SK-N-SH (cell line): ENCODE measurements around the gene PPP1R36. TPM values are rescaled to one million over a fixed set of nuclear protein-coding genes. Genes with fewer than 3 reads are reported as not detected.
A peak's percentile ranks its signal among the peaks of the same experiment; 100 is the strongest.
"Not testable (repeated sequence)": the region's sequence is repeated elsewhere in the genome, so short reads cannot be mapped to it uniquely, and the experiment has no call there.

ENCODE experiments used
- CTCF ChIA-PET: fragments of 300-600, 350-600 bp; formaldehyde crosslinking; extraction: SDS; loops from one replicate; lab custom pipeline; 2021; lab: Yijun Ruan, JAX
- POLR2A ChIA-PET: fragments of 350-600 bp; sonication (Branson Sonifier 250); formaldehyde crosslinking; extraction: SDS; loops from one replicate; lab custom pipeline; 2020; ENCODE audit warnings: antibody characterized with exemption, inconsistent platforms; lab: Yijun Ruan, JAX
- DNase-seq: peaks from one replicate; pipeline ENCODE4 v3.0.0; 2012
- H2AFZ ChIP-seq: fragments of 200-600 bp; sonication (generic); 2 replicates; pipeline ENCODE4 v1.8.1; 2016; ENCODE audit warnings: antibody characterized with exemption, mild to moderate bottlenecking, low read depth
- H3F3A ChIP-seq: fragments of 200-600 bp; sonication (generic); replicated peaks from 2 replicates; pipeline ENCODE3; 2016; ENCODE audit warnings: antibody characterized with exemption, mild to moderate bottlenecking; ENCODE audit not compliant: insufficient read depth
- H3K27ac ChIP-seq, 2 experiments: fragments of 200-500 bp in 1 of 2; fragments of 200-600 bp in 1 of 2; sonication (Bioruptor generic) in 1 of 2; sonication (generic), shearing (Covaris generic) in 1 of 2; 2 replicates each; pipeline versions ENCODE4 v1.5.1 to v1.6.1; 2014 to 2016; ENCODE audit warnings: low read depth in 2 of 2, inconsistent platforms in 1 of 2, low read length in 1 of 2, mild to moderate bottlenecking in 1 of 2, mixed read lengths in 1 of 2
- H3K27me3 ChIP-seq: fragments of 200-600 bp; sonication (generic), shearing (Covaris generic); 2 replicates; pipeline ENCODE4 v1.6.1; 2016; ENCODE audit warnings: mixed run types; ENCODE audit not compliant: insufficient read depth
- H3K36me3 ChIP-seq, 2 experiments: fragments of 200-500 bp in 1 of 2; fragments of 200-600 bp in 1 of 2; sonication (Bioruptor generic) in 1 of 2; sonication (generic) in 1 of 2; replicated peaks in 1 of 2; 2 replicates each; pipeline versions ENCODE3 to v1.5.1; 2014 to 2016; ENCODE audit warnings: low read length in 1 of 2, mild to moderate bottlenecking in 1 of 2; ENCODE audit not compliant: insufficient read depth in 2 of 2, control insufficient read depth in 1 of 2
- H3K4me1 ChIP-seq, 2 experiments: fragments of 200-500 bp in 1 of 2; fragments of 200-600 bp in 1 of 2; sonication (Bioruptor generic) in 1 of 2; sonication (generic), shearing (Covaris generic) in 1 of 2; 2 replicates each; pipeline versions ENCODE4 v1.5.1 to v1.6.1; 2014 to 2016; ENCODE audit warnings: low read depth in 1 of 2, low read length in 1 of 2, mixed run types in 1 of 2; ENCODE audit not compliant: insufficient read depth in 2 of 2, control insufficient read depth in 1 of 2
- H3K4me2 ChIP-seq: fragments of 200-600 bp; sonication (generic), shearing (Covaris generic); 2 replicates; pipeline ENCODE4 v1.6.1; 2017; ENCODE audit warnings: mixed run types
- H3K4me3 ChIP-seq, 2 experiments: fragments of 200-500 bp in 1 of 2; fragments of 200-600 bp in 1 of 2; sonication (Bioruptor generic) in 1 of 2; sonication (generic), shearing (Covaris generic) in 1 of 2; 2 replicates each; pipeline versions ENCODE4 v1.5.1 to v1.8.1; 2014 to 2016; ENCODE audit warnings: low read depth in 2 of 2, inconsistent platforms in 1 of 2, low read length in 1 of 2, mild to moderate bottlenecking in 1 of 2, mixed read lengths in 1 of 2, moderate library complexity in 1 of 2
- H3K79me2 ChIP-seq: fragments of 200-600 bp; sonication (generic); 2 replicates; pipeline ENCODE4 v1.8.1; 2017; ENCODE audit warnings: mild to moderate bottlenecking; ENCODE audit not compliant: insufficient read depth
- H3K9ac ChIP-seq: fragments of 200-600 bp; sonication (generic); 2 replicates; pipeline ENCODE4 v1.6.1; 2017; ENCODE audit warnings: mixed run types
- H3K9me2 ChIP-seq: fragments of 200-600 bp; sonication (generic); 2 replicates; pipeline ENCODE4 v1.6.1; 2017; ENCODE audit warnings: mixed run types
- H3K9me3 ChIP-seq: fragments of 200-600 bp; sonication (generic); 2 replicates; pipeline ENCODE4 v1.6.1; 2017; ENCODE audit warnings: mixed run types, mild to moderate bottlenecking, moderate library complexity
- H4K20me1 ChIP-seq: fragments of 200-600 bp; sonication (generic); 2 replicates; pipeline ENCODE4 v1.6.1; 2017; ENCODE audit warnings: mild to moderate bottlenecking, mixed run types; ENCODE audit not compliant: insufficient read depth
- CHD2 ChIP-seq: fragments of 150-350 bp; IDR thresholded peaks from 2 replicates; pipeline ENCODE4 v1.6.1; 2018; ENCODE audit warnings: low read length; ENCODE audit not compliant: partially characterized antibody
- ELF1 ChIP-seq: IDR thresholded peaks from 2 replicates; pipeline ENCODE4 v1.4.0; 2012
- EP300 ChIP-seq, 2 experiments: IDR thresholded peaks; 2 replicates each; pipeline versions ENCODE4 v1.4.0 to v1.6.1; 2012; ENCODE audit warnings: borderline replicate concordance in 1 of 2, low read depth in 1 of 2, low read length in 1 of 2
- FOSL2 ChIP-seq: IDR thresholded peaks from 2 replicates; pipeline ENCODE4 v1.4.0; 2012; ENCODE audit warnings: low read depth, mild to moderate bottlenecking, moderate library complexity, borderline replicate concordance
- GATA2 ChIP-seq: sonication (generic); formaldehyde crosslinking; IDR thresholded peaks from 2 replicates; pipeline ENCODE4 v1.5.0; 2020; ENCODE audit warnings: mild to moderate bottlenecking, missing genetic modification reagents
- JUND ChIP-seq: IDR thresholded peaks from 2 replicates; pipeline ENCODE4 v1.4.0; 2012
- MEF2A ChIP-seq: IDR thresholded peaks from 2 replicates; pipeline ENCODE4 v1.4.0; 2012; ENCODE audit warnings: low read depth, borderline replicate concordance
- RXRA ChIP-seq: IDR thresholded peaks from 2 replicates; pipeline ENCODE4 v1.4.0; 2012; ENCODE audit warnings: low read depth, mild to moderate bottlenecking, borderline replicate concordance
- TEAD4 ChIP-seq: IDR thresholded peaks from 2 replicates; pipeline ENCODE4 v1.4.0; 2012; ENCODE audit warnings: mild to moderate bottlenecking, borderline replicate concordance; ENCODE audit not compliant: insufficient read depth
- WGBS: methylation state at CpG from one replicate; pipeline ENCODE4 v1.1.6; 2017; ENCODE audit warnings: low lambda C conversion rate; 5-methylcytosine and 5-hydroxymethylcytosine counted together
- polyA plus RNA-seq, 3 experiments: library from polyadenylated mRNA; depleted of rRNA; stranded (reverse); fragments of >200 nt; gene quantifications; 2 replicates each; pipeline ENCODE4 v1.2.3, GENCODE V29; 2012
- TF ChIP-seq, protein P1 (sequence below): fragments of 150-350 bp; IDR thresholded peaks from 2 replicates; pipeline ENCODE4 v1.6.1; 2017; ENCODE audit warnings: antibody characterized with exemption, low read length, low read depth, borderline replicate concordance
- TF ChIP-seq, protein P2 (sequence below): IDR thresholded peaks from 2 replicates; pipeline ENCODE4 v1.4.0; 2012; ENCODE audit warnings: low read depth, borderline replicate concordance
- TF ChIP-seq, protein P3 (sequence below): fragments of 200-600 bp; sonication (generic); IDR thresholded peaks from 2 replicates; pipeline ENCODE4 v1.6.1; 2017; ENCODE audit warnings: antibody characterized with exemption, mild to moderate bottlenecking, moderate library complexity
- TF ChIP-seq, protein P4 (sequence below): fragments of 150-350 bp; IDR thresholded peaks from 2 replicates; pipeline ENCODE4 v1.6.1; 2016; ENCODE audit warnings: mild to moderate bottlenecking, low read depth, low read length

Gene PPP1R36
- polyA plus RNA-seq, 1 of the 3 experiments (the other 2 are of a cell fraction) = 0.08 TPM

DNA sequence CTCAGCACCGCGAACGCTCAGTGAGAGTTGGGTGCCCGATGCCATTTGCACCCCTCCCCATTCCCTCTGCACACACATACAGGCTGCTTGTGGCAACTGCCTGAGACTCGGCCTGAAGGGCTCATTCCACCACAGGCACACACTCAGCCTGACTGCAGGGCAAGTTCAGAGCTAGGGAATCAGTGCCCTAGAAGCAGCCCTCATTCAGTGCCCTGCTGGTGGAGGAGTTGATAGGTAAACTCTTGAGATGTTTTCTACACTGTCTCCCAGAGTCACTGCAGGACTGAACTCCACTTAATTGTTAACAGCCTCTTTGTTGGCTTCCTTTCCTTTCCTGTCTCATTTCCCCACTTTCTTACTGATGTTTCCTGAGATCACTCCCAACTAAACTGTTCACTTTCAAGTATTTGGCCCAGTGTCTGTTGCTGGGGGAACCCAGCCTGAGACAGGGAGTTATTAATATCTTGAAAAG, 16.9 kb downstream of the PPP1R36 start (continued):
- TF ChIP-seq, protein P1, sequence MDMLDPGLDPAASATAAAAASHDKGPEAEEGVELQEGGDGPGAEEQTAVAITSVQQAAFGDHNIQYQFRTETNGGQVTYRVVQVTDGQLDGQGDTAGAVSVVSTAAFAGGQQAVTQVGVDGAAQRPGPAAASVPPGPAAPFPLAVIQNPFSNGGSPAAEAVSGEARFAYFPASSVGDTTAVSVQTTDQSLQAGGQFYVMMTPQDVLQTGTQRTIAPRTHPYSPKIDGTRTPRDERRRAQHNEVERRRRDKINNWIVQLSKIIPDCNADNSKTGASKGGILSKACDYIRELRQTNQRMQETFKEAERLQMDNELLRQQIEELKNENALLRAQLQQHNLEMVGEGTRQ = no peak
- TF ChIP-seq, protein P2, sequence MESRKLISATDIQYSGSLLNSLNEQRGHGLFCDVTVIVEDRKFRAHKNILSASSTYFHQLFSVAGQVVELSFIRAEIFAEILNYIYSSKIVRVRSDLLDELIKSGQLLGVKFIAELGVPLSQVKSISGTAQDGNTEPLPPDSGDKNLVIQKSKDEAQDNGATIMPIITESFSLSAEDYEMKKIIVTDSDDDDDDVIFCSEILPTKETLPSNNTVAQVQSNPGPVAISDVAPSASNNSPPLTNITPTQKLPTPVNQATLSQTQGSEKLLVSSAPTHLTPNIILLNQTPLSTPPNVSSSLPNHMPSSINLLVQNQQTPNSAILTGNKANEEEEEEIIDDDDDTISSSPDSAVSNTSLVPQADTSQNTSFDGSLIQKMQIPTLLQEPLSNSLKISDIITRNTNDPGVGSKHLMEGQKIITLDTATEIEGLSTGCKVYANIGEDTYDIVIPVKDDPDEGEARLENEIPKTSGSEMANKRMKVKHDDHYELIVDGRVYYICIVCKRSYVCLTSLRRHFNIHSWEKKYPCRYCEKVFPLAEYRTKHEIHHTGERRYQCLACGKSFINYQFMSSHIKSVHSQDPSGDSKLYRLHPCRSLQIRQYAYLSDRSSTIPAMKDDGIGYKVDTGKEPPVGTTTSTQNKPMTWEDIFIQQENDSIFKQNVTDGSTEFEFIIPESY = no peak
- no peak for TF ChIP-seq TEAD4
- no peak for TF ChIP-seq GATA2
- TF ChIP-seq, protein P3, sequence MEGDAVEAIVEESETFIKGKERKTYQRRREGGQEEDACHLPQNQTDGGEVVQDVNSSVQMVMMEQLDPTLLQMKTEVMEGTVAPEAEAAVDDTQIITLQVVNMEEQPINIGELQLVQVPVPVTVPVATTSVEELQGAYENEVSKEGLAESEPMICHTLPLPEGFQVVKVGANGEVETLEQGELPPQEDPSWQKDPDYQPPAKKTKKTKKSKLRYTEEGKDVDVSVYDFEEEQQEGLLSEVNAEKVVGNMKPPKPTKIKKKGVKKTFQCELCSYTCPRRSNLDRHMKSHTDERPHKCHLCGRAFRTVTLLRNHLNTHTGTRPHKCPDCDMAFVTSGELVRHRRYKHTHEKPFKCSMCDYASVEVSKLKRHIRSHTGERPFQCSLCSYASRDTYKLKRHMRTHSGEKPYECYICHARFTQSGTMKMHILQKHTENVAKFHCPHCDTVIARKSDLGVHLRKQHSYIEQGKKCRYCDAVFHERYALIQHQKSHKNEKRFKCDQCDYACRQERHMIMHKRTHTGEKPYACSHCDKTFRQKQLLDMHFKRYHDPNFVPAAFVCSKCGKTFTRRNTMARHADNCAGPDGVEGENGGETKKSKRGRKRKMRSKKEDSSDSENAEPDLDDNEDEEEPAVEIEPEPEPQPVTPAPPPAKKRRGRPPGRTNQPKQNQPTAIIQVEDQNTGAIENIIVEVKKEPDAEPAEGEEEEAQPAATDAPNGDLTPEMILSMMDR = no peak
- no peak for TF ChIP-seq RXRA
- no peak for TF ChIP-seq ELF1

DNA sequence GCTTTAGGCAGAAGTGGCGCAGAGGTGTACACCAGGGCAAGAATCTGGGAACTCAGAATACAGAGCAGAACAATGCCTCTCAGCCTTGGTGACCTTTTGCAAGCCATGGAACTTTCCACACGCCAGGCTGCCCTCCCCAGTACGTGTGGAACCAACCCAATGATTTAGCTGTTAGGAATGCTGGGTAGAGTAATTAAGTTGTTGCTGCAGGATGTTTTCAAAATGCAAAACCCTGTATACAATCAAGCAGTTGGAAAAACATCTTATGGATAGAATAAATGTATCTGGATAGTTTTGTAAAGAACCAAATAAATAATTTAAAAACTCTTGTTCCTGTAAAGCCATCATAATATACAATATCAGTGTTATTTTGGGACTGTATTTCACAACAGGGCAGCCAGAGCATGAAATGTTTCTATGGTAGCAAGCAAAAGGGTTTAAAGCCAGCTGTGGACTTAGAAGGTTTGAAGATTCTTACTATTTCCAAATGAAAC, 19.4 kb downstream of the PPP1R36 start:
- Histone ChIP-seq H3K4me3 (no peak overlapping the region), H3K79me2 (no peaks in the 10 kb centered on the region), H3K9me3 (no peaks in the 10 kb centered on the region), H2AFZ (peak overlapping the region; percentile 39; the same call in 1 of the 2 replicates), H3K4me2 (no peak overlapping the region), H3K27me3 (no peaks in the 10 kb centered on the region), H3K4me1 (peaks cover 6 to 15% of the 10 kb centered on the region in 2 experiments), H4K20me1 (no peaks in the 10 kb centered on the region), H3K27ac (peak overlapping the region; percentile 24 to 29; a peak in 2 of 4 replicates), H3K9ac (no peak overlapping the region), H3F3A (peaks cover 4% of the 10 kb centered on the region), H3K9me2 (no peaks in the 10 kb centered on the region), H3K36me3 (no peaks in the 10 kb centered on the region)
- TF ChIP-seq CHD2 = no peak
- TF ChIP-seq JUND = peak; percentile 43
- TF ChIP-seq, protein P2 = no peak
- no peak for TF ChIP-seq EP300 (IDR thresholded peaks at IDR 0.05; ENCODE audit: borderline replicate concordance in 1 of 2, low read depth in 1 of 2, low read length in 1 of 2)
- TF ChIP-seq RXRA = peak; percentile 17; the same call in 1 of the 2 replicates
- TF ChIP-seq MEF2A = no peak
- peak; percentile 48; the same call in 1 of the 2 replicates for TF ChIP-seq FOSL2
- TF ChIP-seq, protein P4, sequence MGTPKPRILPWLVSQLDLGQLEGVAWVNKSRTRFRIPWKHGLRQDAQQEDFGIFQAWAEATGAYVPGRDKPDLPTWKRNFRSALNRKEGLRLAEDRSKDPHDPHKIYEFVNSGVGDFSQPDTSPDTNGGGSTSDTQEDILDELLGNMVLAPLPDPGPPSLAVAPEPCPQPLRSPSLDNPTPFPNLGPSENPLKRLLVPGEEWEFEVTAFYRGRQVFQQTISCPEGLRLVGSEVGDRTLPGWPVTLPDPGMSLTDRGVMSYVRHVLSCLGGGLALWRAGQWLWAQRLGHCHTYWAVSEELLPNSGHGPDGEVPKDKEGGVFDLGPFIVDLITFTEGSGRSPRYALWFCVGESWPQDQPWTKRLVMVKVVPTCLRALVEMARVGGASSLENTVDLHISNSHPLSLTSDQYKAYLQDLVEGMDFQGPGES = no peak
- DNase-seq = no peak
- ChIA-PET POLR2A (no interaction called here), CTCF (interaction anchor here (0.8 to 1.2 kb wide), 3 partner anchors 8 to 58 kb away, joined by 3 read pairs; no protein-coding TSS in a partner anchor)
- WGBS = 40% methylated on average over 3 of the region's 3 CpGs

DNA sequence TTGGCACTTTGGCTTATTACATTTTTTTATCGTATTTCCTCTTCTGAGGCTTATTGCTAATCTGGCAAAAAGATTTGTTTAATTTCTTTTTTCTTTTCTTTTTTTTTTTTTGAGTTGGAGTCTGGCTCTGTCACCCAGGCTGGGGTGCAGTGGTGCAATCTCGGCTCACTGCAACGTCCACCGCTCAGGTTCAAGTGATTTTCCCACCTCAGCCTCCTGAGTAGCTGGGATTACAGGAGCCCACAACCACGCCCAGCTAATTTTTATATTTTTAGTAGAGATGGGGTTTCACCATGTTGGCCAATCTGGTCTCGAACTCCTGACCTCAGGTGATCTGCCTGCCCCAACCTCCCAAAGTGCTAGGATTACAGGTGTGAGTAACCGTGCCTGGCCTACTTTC, 19.9 kb downstream of the PPP1R36 start:
- WGBS = 92% methylated on average over 7 of the region's 7 CpGs
- CTCF ChIA-PET = interaction anchor here (1.1 kb wide), 1 partner anchor 10 kb away, joined by 3 read pairs; no protein-coding TSS in a partner anchor
- peak overlapping the region; percentile 24 to 29; a peak in 2 of 4 replicates for H3K27ac ChIP-seq
- H3K4me1 ChIP-seq = peaks cover 6 to 15% of the 10 kb centered on the region in 2 experiments
- H3K79me2 ChIP-seq, H3K9ac ChIP-seq, H3K4me3 ChIP-seq, H4K20me1 ChIP-seq, POLR2A ChIA-PET, H3K9me2 ChIP-seq, H3K9me3 ChIP-seq, DNase-seq, H3K36me3 ChIP-seq, H3K27me3 ChIP-seq, H3F3A ChIP-seq, H2AFZ ChIP-seq, H3K4me2 ChIP-seq: not testable (repeated sequence)
